Hippocampal formation (tissue), 2 donors: ENCODE results near the gene ZBTB7A.
A peak's percentile ranks its signal among the peaks of the same experiment; 100 is the strongest.

ENCODE experiments used
- DNase-seq, 2 donors: peaks; one replicate each; lab custom pipeline; 2025; lab: John Stamatoyannopoulos, UW

Gene ZBTB7A

DNA sequence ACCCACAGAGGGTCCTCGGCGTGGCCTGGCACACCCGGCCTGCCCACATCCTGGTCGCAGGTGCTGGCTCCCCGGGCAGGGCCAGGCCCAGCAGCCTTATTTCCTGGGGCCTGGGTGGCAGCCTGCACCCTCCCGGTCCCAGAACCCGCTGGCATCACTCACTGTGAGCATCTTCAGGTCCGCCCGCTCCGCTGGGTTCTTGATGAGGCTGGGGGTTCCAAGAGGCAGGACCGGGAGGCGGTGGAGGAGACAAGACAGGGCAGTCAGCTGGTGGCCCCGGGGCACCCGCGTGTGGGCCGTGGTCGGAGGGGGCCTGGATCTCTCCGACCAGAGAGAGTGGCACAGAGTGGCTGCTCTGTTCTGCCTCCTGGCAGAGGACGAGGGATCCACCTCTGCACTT, 27.6 kb upstream of the ZBTB7A start:
- no peak for DNase-seq

DNA sequence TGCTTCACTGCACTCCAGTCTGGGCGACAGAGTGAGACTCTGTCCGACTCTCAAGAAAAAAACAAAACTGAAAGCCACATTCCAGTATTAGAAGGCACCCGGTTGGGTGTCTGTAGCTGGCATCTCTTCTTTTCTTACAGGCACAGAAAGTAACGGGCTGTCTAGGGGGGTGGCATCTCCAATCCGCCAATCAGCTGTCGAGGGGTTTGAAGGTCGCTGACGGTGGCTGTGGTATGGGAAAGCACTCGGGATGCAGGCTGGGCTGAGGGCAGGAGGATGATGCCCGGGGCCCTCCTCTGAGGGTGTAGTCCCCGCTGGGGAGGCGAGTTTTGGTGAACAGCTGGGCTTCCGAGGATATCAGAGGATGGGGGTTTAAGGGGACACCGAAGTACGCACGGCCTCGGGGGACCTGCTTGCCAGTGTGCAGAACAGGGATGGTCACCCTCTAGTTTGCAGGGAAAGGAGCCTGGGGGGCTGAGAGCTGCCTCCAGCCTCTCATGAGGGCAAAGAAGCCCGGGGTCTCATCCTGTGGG, 27.0 kb upstream of the ZBTB7A start:
- no peak for DNase-seq

DNA sequence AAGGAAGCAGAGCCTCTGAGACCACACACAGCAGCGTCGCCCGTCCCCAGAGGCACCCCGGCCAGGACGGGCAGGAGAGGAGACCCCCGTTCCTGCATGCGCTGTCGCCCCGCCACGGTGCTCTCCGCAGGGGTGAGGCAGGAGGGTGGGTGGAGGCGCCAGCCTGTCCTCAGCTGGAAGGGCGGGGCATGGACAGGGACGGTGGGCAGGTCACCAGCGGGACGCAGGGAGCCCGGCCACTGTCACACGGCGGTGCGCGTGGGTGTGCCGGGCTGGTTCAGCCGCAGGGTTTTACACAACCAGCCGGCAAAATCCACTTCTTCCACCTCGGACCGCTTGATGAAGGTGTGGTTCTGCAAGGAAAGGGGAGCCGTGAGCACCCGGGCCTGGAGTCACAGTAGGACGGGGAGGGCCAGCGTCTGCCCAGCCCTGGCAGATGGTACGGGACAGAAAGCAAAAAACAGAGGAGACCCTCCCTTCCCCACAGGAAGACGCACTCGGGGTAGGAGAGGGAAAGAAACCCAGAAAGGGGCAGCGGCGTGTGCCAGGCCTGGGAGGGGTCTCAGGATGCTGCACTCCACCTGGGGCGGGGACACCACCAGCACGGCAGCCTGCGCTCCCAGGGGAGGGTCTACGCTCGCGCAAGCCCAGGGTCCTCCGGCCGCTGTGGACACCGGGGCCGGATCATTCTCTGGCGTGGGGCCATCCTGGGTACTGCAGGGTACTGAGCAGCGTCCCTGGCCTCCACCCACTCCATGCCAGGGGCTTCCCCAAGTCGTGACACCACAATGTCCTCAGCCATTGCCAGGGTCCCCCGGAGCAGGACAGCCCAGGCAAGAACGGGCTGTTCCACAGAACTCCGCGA, 23.9 kb upstream of the ZBTB7A start:
- no peak for DNase-seq

DNA sequence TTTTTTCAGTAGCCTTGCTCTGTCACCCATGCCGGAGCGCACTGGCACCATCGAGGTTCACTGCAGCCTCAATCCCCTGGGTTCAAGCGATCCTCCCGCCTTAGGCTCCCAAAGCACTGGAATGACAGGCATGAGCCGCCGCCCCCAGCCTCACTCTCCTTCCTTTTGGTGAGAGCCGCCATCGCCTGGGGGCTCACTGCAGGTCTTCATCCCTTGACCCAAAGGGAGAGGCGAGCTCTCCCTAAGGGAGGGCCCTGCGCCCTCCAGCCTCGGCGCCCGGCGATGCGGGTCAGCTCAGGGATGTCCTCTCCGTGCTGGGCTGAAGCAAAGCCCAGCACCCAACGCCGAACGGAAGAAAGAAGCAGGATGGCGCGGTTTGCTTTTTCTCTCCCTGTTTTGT, 23.2 kb upstream of the ZBTB7A start:
- no peak for DNase-seq

DNA sequence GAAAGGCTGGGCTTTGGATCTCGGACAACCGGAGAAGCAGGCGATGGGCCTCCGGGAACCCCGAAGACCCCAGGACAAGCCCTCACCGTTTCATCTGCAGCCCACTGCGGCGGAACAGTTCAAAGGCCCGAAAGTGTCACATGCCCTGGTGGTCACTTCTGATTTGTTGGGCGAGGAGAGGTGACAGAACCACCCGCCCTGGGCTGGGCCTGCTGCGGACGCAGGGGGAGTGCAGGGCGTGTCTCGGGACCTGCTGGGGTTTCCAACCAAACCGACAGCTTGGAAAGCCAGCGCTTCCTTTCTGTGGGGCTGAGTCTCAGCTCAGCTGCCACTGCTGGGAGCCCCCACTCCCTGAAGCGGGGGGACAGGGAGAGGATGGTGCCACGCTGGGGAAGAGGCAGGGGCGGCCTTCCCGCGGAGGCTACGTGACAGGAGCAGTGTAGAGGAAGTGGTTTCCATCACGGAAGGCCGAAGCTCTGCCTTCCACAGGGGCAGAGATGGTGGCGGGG, 22.8 kb upstream of the ZBTB7A start:
- peak in 1 of 2 donors; percentile 17 for DNase-seq

DNA sequence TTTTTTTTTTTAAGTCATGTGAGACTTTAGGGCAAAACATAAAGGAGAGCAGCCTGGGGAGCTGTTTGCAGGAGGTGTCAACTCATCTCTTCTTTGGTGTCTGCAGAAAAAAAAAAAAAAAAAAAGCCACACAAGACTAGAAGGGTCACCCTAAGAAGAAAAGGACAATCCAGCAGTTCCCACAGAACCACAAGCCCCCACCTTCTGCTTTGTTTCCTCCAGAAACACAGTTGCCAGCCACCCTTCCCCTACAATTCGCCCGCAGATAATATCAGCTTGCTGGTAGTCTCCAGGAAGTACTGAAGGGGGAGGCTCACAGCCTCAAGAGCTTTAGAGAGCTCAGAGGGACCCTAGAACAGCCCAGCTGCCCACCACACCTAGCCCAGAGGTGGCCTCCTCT, 22.3 kb upstream of the ZBTB7A start:
- no peak for DNase-seq

DNA sequence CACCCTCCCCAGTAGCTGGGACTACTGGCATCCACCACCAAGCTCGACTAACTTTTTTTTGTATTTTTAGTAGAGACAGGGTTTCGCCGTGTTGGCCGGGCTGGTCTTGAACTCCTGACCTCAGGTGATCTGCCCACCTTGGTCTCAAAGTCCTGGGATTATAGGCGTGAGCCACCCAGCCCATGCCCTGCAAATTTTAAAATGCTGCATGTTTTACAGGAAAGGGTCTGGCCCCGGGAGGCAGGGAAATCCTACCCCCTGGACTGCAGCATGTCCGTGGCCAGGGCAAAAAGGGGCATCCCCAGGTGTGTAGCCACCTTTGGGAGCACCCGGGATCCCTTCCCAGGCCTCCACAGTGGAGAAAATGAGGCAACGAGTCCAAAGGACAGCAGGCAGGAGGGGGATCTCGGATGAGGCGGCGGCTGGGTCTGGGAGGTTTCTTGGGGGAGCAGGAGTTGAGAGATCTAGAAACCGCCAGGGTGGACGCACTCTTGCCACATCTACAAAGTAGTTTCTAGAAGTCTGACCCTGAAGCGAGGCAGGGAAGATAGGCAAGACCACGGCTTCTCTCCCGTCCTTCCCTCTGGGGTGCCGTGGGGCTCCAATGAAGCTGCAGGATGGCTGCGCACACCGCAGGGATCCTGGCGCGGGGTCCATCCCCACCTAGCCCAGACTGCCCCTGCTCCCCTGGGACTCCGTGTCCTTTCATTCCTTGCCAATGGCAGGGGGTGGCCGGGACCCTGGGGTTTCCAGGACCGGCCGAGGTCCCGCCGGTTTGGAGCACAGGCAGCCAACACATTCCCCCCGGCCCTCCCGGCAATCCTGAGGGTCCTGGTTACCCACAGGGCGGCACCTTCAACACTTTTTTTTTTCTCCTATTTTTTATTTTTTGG, 21.3 kb upstream of the ZBTB7A start:
- no peak for DNase-seq

DNA sequence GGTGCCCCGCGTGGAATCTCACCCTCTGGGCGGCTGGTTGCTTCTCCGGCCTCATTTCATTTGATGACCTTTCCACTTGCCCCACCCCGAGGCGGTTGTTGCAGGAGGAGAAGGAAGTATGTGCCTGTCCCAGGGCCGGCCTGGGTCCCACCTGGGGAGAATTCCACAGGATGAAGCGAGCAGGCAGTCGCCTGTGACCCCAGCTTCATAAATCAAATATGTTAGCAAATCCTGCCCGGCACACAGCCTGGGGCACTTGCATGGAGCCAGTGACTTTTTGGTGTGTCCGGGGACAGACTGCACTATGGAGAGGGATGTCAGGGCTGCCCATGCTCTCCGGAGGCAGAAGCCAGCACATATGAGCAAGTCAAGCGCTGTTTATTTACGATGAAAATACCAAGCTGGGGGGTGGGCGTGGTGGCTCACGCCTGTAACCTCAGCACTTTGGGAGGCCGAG, 19.7 kb upstream of the ZBTB7A start:
- no peak for DNase-seq

DNA sequence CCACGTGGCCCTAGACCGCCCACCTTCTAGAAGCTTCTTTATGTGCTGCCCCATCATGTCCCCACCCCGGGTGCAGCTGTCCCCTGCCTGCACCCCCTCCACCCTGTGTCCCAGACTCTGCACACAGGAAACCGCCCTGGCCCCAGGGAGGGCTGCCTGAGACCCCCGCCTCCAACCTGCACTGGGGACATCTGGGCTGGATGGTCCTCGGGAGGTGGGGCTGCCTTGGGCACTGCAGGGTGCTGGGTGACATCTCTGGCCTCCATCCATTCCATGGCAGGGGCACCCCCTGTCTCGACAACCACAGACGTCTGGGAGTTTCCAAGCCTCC, 17.8 kb upstream of the ZBTB7A start:
- DNase-seq: no peak

DNA sequence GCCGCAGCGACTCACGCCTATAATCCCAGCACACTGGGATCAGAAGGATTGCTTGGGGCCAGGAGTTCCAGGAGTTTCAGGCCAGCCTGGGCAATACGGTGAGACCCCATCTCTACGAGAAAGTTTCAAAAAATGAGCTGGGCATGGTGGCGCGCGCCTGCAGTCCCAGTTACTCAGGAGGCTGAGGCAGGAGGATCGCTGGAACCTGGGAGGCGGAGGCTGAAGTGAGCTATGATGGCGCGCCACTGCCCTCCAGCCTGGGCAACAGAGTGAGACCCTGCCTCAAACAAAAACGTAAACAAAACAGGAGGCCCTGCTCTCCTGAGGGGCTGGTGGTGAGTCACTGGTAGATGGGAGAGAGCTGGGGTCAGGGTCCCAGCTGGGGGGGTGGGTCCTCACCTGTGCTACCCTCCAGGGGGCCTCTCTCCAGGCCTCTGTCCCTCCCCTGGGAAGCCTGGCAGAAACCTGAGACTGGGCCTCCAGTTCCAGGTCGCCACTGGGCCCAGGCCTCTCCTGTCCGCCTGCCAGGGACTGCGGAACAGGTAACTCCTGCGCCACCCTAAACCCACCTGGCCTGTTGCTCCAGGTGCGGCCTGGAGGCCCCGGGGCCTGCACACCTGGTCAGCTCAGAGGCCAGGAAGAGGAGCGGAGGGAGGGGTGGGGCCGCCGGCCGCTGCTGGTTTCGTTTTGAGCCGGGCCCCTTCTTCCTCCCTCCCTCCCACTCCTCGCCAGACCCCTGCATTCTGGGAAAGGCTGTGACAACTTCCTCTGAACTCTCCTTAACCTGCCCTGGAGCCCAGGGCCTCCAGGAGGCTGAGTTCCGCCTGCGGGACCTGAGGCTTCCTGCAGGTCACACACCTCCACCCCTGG, 17.2 kb upstream of the ZBTB7A start:
- no peak for DNase-seq

DNA sequence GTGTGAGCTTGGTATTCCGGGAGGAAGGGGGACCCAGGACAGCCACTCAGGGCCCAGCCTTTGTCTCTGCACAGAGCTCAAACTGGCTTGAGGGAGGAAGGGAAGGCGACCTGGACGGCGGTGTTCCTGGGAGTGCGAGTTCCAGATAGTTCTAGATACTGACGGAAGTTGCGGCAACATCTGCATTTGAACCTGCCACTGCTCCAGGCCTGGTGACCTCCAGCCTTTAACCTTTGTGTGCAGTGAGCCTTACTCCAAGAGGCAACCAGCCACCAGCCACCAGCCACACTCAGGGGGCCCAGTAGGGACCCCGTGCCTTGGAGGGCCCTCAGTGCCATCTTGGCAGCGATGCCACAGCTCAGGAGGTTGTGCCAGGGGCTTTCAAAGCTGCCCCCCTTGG, 15.5 kb upstream of the ZBTB7A start:
- DNase-seq: no peak

DNA sequence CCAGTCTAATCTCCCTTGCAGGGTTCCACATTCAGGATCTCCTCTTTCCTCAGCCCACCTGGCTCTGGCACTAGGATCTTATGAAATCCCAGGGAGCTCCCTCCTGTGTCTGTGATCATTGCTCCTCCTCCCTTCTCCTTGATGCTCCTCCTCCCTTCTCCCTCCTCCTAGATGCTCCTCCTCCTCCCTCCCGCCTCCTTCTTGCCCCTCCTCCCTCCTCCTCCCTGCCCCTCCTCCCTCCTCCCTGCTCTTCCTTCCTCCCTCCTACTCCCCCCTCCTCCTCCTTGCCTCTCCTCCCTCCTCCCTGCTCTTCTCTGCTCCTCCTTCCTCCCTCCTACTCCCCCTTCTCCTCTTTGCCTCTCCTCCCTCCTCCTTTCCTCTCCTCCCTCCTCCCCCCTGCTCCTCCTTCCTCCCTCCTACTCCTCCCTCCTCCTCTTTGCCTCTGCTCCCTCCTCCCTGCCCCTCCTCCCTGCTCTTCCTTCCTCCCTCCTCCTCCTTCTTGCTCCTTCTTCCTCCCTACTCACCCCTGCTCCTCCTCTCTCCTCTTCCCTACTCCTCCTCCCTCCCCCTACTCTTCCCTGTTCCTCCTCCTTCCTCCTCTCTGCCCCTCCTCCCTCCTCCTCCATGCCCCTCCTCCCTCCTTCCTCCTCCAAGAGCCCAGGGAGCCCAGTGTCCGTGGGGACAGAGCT, 14.9 kb upstream of the ZBTB7A start:
- DNase-seq: no peak

DNA sequence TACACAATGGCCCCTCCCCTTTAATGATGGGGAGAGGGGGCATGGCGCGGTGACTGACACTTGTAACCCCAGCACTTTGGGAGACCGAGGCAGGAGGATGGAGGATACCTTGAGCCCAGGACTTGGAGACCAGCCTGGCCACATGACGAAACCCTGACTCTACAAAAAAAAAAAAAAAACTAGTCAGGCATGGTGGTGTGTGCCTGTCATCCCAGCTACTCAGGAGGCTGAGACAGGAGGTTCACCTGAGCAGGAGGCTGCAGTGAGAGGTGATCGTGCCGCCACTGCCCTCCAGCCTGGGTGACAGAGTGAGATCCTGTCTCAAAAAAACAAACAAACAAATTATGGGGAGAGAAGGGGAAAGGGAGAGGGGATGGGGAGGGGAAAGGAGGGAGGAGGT, 13.8 kb upstream of the ZBTB7A start:
- DNase-seq: no peak

DNA sequence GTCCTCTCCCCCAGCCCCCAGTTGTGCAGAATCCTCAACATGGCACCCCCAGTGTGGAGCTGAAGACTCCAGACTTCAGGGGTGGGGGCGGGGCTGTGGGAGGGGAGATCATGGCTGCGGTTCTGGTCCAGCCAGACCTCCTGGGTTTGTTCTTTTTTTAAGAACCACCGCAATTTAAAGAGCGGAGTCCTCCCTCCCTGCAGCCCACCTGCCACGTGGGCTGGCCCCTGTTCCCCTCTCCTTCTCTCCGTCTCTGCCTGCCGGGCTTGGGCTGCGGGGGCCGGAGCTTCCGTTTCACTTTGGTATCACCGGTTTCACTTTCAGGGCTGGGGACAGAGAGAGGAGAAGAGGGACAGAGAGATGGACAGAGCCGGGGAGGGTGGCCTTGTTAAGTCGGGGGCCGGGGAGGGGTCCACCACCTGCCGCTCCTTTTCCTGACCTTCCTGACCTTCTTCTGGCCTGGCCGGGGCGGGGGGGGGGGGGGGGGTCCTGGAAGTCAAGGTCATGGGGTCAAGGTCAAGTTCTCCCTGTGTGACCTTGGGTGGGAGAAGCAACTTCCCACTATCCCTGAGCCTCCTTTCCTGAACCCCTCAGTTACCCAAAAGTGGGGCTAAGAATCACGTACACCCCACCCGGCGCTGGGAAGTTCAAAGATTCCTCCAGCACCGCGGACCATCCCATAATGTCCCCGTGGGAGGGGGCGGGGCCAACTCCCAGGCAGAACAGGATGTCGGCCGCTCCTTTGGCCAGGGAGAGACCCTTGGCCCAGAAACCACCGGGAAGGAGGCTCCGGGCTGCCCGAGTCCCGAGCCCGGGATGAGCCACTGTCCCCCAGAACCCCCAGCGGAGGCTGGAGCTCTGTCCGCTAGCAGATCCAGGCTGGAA, 11.3 kb upstream of the ZBTB7A start:
- DNase-seq: no peak

DNA sequence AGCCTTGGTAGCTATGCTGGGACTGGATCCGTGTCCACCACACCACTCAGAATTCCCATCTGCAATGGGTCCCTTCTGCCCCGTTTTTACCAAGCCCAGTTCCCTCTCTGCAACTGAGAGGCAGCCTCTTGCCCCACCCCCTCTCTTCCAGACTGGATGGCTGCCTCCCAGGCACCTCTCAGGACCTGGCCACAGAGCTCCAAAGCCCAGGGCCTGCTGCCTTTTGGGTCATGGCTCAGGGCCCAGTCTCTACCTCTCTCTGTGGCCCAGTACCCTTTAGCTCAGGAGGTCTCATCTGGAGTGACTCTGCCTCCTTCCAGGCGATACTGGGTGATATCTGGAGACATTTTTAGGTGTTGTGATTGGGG, 10.3 kb upstream of the ZBTB7A start:
- DNase-seq: no peak

DNA sequence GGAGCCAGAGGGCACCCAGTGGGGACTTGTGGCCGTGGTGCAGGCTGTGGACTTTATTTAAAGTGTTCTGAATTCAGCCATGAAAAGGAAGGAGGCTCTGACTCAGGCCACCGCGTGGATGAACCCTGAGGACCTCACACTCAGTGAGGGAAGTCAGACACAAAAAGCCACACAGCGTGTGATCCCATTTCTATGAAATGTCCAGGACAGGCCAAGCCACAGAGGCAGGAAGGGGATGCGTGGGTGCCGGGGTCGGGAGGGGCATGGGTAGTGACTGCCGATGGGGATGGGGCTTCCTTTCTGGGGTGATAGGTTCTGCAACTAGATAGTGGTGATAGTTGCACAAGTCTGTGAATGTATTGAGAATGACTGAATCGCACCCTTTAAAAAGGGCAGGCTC, 8.7 kb upstream of the ZBTB7A start:
- no peak for DNase-seq

DNA sequence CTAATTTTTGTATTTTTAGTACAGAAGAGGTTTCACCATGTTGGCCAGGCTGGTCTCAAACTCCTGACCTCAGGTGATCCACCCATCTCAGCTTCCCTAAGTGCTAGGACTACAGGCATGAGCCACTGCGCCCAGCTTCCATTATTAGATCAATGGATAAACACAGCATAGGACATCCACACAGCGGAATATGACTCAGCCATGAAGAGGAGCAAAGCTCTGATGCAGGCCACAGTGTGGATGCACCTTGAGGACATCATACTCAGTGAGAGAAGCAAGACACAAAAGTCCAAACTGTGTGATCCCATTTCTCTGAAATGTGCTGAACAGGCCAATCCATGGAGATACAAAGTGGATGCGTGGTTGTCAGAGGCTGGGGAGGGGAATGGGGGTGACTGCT, 4.9 kb upstream of the ZBTB7A start:
- DNase-seq: no peak

DNA sequence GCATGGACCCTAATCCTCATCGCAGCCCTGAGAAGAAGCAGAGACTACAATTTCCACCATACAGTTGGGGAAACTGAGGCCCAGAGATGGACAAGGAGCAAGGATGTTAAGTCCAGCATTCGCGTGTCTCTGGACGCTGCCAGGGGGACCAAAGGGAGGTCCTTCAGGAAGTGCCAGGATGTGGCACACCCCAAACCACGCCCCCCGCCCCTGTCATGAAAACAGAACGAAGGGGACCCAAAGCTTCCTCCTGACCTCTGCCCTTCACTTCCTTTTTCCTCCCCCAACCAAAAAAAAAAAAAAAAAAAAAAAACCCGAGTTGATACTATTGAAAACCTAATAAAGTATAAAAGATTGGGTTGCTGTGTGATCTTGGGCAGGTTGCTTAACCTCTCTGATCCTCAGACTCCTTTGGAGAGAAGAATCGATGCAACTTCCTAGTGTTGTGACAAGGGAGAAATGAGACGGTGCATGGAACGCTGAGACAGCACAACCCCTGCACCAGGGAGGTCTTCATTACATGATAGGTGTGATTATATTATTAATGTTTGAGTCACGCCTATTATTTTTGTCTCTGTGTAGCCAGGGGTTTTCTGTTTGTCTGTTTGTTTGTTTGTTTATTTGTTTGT, 2.7 kb upstream of the ZBTB7A start:
- no peak for DNase-seq
